HL-60 (cell line): ENCODE data around the gene NAE1.

Experiments used
- DNase-seq, 2 experiments: peaks; one replicate each; pipeline ENCODE4 v3.0.0-alpha.2; 2010 to 2020; ENCODE audit warnings: low read depth in 1 of 2, low spot score in 1 of 2
- H3K27ac ChIP-seq: fragments of 250-450 bp; sonication (Bioruptor Pico); replicated peaks from 2 replicates; pipeline ENCODE4 v1.5.1; 2020; ENCODE audit warnings: mild to moderate bottlenecking, moderate library complexity
- H3K27me3 ChIP-seq: fragments of 250-450 bp; sonication (Bioruptor Pico); 2 replicates; pipeline ENCODE4 v1.5.1; 2021; ENCODE audit warnings: mild to moderate bottlenecking, moderate library complexity; ENCODE audit not compliant: insufficient read depth, poor library complexity, severe bottlenecking
- H3K4me3 ChIP-seq: replicated peaks from 2 replicates; pipeline ENCODE4 v1.5.1; 2011; ENCODE audit warnings: mild to moderate bottlenecking, control low read depth, low read length; ENCODE audit not compliant: insufficient read depth
- GABPA ChIP-seq: IDR thresholded peaks from 2 replicates; pipeline ENCODE4 v1.6.1; 2012; ENCODE audit warnings: low read depth
- POLR2AphosphoS5 ChIP-seq: IDR thresholded peaks from 2 replicates; pipeline ENCODE4 v1.6.1; 2012; ENCODE audit warnings: low read depth
- SPI1 ChIP-seq: IDR thresholded peaks from 2 replicates; pipeline ENCODE4 v1.6.1; 2012; ENCODE audit warnings: low read depth, mild to moderate bottlenecking, borderline replicate concordance
- TF ChIP-seq, protein P1 (sequence below): IDR thresholded peaks from one replicate; pipeline ENCODE4 v1.5.1; 2011; ENCODE audit warnings: low read length, control low read depth, inconsistent platforms; ENCODE audit not compliant: insufficient read depth
- TF ChIP-seq, protein P2 (sequence below): IDR thresholded peaks from 2 replicates; pipeline ENCODE4 v1.6.1; 2012; ENCODE audit warnings: low read depth; ENCODE audit not compliant: insufficient replicate concordance

Gene NAE1

DNA sequence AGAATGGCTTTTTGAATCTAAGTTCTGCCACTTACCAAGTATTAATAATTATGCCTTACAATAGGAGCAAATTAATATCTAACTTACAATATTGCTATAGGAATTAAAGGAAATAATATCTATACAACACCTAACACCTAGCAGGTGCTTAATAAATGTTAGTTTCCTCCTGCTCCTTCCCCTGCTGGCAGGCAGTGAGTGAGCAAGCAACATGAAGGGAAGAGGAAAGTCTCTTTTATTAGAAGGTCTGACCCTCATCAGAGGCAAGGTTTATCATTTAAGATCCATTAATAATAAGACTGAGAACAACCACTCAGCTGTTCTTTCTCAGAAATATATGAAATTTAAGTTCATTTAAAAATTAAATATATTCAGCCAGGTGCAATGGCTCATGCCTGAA lies 72.7 kb downstream of the NAE1 start:
- no peak for DNase-seq
- Histone ChIP-seq H3K4me3 (no peak overlapping the region), H3K27ac (no peak overlapping the region), H3K27me3 (no peaks in the 10 kb centered on the region)
- TF ChIP-seq SPI1 (no peak), POLR2AphosphoS5 (no peak), GABPA (no peak)
- TF ChIP-seq, protein P1, sequence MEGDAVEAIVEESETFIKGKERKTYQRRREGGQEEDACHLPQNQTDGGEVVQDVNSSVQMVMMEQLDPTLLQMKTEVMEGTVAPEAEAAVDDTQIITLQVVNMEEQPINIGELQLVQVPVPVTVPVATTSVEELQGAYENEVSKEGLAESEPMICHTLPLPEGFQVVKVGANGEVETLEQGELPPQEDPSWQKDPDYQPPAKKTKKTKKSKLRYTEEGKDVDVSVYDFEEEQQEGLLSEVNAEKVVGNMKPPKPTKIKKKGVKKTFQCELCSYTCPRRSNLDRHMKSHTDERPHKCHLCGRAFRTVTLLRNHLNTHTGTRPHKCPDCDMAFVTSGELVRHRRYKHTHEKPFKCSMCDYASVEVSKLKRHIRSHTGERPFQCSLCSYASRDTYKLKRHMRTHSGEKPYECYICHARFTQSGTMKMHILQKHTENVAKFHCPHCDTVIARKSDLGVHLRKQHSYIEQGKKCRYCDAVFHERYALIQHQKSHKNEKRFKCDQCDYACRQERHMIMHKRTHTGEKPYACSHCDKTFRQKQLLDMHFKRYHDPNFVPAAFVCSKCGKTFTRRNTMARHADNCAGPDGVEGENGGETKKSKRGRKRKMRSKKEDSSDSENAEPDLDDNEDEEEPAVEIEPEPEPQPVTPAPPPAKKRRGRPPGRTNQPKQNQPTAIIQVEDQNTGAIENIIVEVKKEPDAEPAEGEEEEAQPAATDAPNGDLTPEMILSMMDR = no peak
- TF ChIP-seq, protein P2, sequence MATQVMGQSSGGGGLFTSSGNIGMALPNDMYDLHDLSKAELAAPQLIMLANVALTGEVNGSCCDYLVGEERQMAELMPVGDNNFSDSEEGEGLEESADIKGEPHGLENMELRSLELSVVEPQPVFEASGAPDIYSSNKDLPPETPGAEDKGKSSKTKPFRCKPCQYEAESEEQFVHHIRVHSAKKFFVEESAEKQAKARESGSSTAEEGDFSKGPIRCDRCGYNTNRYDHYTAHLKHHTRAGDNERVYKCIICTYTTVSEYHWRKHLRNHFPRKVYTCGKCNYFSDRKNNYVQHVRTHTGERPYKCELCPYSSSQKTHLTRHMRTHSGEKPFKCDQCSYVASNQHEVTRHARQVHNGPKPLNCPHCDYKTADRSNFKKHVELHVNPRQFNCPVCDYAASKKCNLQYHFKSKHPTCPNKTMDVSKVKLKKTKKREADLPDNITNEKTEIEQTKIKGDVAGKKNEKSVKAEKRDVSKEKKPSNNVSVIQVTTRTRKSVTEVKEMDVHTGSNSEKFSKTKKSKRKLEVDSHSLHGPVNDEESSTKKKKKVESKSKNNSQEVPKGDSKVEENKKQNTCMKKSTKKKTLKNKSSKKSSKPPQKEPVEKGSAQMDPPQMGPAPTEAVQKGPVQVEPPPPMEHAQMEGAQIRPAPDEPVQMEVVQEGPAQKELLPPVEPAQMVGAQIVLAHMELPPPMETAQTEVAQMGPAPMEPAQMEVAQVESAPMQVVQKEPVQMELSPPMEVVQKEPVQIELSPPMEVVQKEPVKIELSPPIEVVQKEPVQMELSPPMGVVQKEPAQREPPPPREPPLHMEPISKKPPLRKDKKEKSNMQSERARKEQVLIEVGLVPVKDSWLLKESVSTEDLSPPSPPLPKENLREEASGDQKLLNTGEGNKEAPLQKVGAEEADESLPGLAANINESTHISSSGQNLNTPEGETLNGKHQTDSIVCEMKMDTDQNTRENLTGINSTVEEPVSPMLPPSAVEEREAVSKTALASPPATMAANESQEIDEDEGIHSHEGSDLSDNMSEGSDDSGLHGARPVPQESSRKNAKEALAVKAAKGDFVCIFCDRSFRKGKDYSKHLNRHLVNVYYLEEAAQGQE = no peak

DNA sequence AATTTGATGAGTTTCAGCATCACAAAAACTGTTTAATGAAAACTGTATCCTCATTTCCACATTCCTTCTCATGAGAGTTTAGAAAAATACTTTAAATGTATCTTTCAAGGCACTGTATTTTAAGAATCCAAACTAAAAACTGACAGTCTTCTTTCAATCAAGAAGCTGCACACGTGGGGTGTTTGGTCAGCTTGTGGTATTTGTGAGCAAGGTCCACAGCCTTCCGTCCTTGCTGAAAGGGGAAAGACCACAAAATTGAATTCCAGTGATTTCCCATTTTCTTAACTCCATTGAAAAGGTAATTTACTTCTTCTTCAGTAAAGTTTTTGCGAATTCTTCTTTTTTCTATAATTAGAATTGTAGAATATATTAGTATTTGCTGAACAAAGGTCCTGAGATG lies 76.0 kb downstream of the NAE1 start:
- no peak for DNase-seq
- no peak overlapping the region for H3K4me3 ChIP-seq
- no peak overlapping the region for H3K27ac ChIP-seq
- TF ChIP-seq, protein P1 = no peak
- TF ChIP-seq SPI1 (no peak), GABPA (no peak), POLR2AphosphoS5 (no peak)
- TF ChIP-seq, protein P2 = no peak
- H3K27me3 ChIP-seq = no peaks in the 10 kb centered on the region

DNA sequence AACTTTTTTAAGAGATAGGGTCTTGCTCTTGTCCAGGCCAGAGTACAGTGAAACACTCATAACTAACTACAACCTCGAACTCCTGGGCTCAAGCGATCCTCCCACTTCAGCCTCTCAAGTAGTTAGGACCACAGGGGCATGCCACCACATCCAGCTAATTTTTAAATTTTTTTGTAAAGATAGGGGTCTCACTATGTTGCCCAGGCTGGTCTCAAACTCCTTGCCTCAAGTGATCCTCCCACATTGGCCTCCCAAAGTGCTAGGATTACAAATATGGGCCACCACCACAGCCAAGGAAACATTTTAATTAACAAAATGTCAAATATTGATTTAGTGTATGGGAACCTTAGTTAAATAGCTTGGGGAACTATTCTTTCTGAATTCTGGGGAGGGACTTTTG lies 76.6 kb downstream of the NAE1 start:
- H3K27me3 ChIP-seq = no peaks in the 10 kb centered on the region
- no peak for TF ChIP-seq POLR2AphosphoS5
- TF ChIP-seq, protein P1 = no peak
- no peak for TF ChIP-seq SPI1
- TF ChIP-seq GABPA = no peak
- TF ChIP-seq, protein P2 = no peak
- DNase-seq = no peak
- no peak overlapping the region for H3K27ac ChIP-seq
- no peak overlapping the region for H3K4me3 ChIP-seq
